Activated CD8-positive, alpha-beta memory T cell treated with anti-CD3 and anti-CD28 coated beads for 24 hours (primary cell): ENCODE measurements around the gene CCT5.
A peak's percentile ranks its signal among the peaks of the same experiment; 100 is the strongest.
"Not testable (repeated sequence)": the region's sequence is repeated elsewhere in the genome, so short reads cannot be mapped to it uniquely, and the experiment has no call there.

ENCODE experiments used
- DNase-seq: peaks from one replicate; pipeline ENCODE4 v3.0.0-alpha.2; 2020

The CCT5 gene

GRCh38 chr5:10304932-10305331 lies 54.9 kb downstream of the CCT5 start:
- DNase-seq = no peak

DNA sequence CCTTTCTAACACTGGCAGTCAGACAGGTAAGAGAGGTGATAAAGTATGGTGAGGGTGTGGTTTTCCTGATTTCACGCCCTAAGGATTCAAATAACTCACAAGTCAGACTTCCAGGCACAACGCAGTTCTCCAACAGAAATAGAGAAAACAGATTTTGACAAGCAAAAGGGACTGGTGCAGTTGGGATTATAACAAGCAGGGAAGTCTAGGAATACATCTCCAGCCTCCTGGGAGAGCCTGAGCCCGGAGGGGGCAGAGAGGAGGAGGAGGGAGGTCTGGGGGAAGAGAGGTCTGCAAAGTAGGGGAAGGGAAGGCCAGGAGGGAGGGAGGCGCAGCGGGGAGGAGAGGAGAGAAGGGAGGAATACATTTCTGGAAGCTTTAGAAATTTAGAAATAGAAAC lies 56.0 kb downstream of the CCT5 start:
- DNase-seq = no peak

GRCh38 chr5:10306806-10307205 lies 56.7 kb downstream of the CCT5 start:
- no peak for DNase-seq

DNA sequence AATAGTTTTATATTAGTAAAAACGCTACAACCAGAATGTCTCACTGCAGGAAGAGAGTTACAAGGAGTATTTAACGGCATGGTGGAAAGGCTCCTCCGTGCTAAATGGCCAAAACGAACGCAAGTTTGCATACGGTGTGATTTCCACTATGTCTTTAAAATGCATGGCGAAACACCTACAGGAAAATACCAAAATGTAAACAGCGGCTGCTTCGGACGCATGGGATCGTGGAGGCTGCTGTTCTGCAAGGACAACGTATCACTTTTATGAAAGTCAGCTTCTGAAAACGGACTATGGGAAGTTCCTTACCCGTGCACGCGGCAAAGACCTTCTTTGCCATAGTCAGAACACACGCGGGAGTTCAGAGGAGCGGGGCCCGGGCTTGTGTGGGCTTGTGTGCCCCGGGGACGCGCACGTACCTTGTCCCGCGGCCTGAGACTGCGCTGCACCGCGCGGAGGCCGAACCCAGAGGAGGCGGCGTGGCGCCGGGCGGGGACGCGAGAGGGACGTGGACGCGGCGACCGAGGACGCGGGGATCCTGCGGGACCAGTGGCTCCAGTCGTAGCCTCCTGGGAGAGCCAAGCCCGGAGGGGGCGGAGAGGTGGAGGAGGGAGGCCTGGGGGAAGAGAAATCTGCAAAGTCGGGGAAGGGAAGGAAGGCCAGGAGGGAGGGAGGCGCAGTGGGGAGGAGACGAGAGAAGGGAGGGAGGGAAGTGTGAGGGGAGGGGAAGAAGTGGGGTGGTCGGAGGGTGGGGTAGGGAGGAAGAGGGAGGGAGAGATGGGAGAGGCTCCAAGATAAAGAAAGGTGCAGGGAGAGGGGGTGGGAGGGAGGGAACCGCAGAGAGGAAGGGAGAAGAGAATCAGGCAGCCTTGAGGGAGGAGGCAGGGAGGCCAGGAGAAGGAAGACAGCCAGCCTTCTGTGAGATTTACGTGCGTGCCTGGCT lies 57.4 kb downstream of the CCT5 start, which contains the start of gene CMBL:
Gene CMBL (minus strand): TSS at position 697 of the 943 bp plus-strand sequence. CDS start 17,140 bp downstream, outside the sequence.
- DNase-seq = peak; percentile 71

- DNase-seq = no peak
Measured at GRCh38 chr5:10308844-10309243, 58.8 kb downstream of the CCT5 start.

GRCh38 chr5:10310066-10310779 lies 60.1 kb downstream of the CCT5 start:
- no peak for DNase-seq

GRCh38 chr5:10310835-10311570 lies 60.9 kb downstream of the CCT5 start:
- not testable (repeated sequence) for DNase-seq

- DNase-seq = no peak
Measured at GRCh38 chr5:10311595-10312425, 61.7 kb downstream of the CCT5 start.

GRCh38 chr5:10315201-10315600 lies 65.1 kb downstream of the CCT5 start:
- DNase-seq = no peak
